K562 (cell line): Measurements from ENCODE around the gene ZCCHC3. TPM values are rescaled to one million over a fixed set of nuclear protein-coding genes. Genes with fewer than 3 reads are reported as not detected.

ENCODE experiments used
- CTCF ChIP-seq, 3 experiments: IDR thresholded peaks in 2 of 3; conservative IDR thresholded peaks in 1 of 3; 2 replicates each; pipeline ENCODE4 v1.5.1; 2011 to 2012; ENCODE audit warnings: low read length in 3 of 3, mild to moderate bottlenecking in 3 of 3, control low read depth in 2 of 3, improper control_type of control experiment in 1 of 3, inconsistent platforms in 1 of 3, low read depth in 1 of 3, mixed read lengths in 1 of 3, moderate library complexity in 1 of 3; ENCODE audit not compliant: insufficient read depth in 2 of 3
- ELF1 ChIP-seq: fragments of 200-800 bp; sonication (Bioruptor generic); IDR thresholded peaks from 2 replicates; pipeline ENCODE4 v1.6.1; 2016; ENCODE audit warnings: missing genetic modification characterization, missing compliant biosample characterization
- KDM5B ChIP-seq: fragments of 200-600 bp; sonication (generic); IDR thresholded peaks from 2 replicates; pipeline ENCODE4 v1.6.1; 2012; ENCODE audit warnings: low read depth, mild to moderate bottlenecking, moderate library complexity, low read length, control low read depth, inconsistent platforms; ENCODE audit not compliant: insufficient replicate concordance
- KLF13 ChIP-seq: fragments of 450-650 bp; IDR thresholded peaks from 2 replicates; pipeline ENCODE4 v1.6.1; 2016; ENCODE audit warnings: missing genetic modification characterization, low read depth, mild to moderate bottlenecking, missing compliant biosample characterization, moderate library complexity, borderline replicate concordance
- RBM22 ChIP-seq: fragments of 200-400 bp; formaldehyde crosslinking; IDR thresholded peaks from 2 replicates; pipeline ENCODE4 v1.6.1; 2018; ENCODE audit warnings: low read length, low read depth; ENCODE audit not compliant: poor library complexity, severe bottlenecking
- RREB1 ChIP-seq: fragments of 250-450 bp; sonication (Bioruptor Pico); IDR thresholded peaks from 2 replicates; pipeline ENCODE4 v1.4.0; 2020
- THAP12 ChIP-seq: fragments of 250-450 bp; sonication (Bioruptor Pico); IDR thresholded peaks from 2 replicates; pipeline ENCODE4 v1.9.0; 2021; ENCODE audit warnings: mild to moderate bottlenecking, inconsistent platforms
- ZNF609 ChIP-seq: sonication (generic); formaldehyde crosslinking; IDR thresholded peaks from 2 replicates; pipeline ENCODE4 v1.8.1; 2023; ENCODE audit warnings: missing genetic modification reagents, mild to moderate bottlenecking, borderline replicate concordance
- polyA plus RNA-seq, 8 experiments: library from polyadenylated mRNA; depleted of rRNA in 4 of 8; stranded (reverse) in 5 of 8; unstranded in 3 of 8; fragments of >200 nt; fragmentation: Nextera tagmentation in 2 of 8; fragmentation: Illumina TruSeq in 1 of 8; extraction: Ambion mirVana in 2 of 8; extraction: Trizol in 1 of 8; gene quantifications; 2 replicates each; pipeline versions ENCODE4 v1.2.1 to v1.2.3, GENCODE V29; 2011 to 2014; ENCODE audit warnings: inconsistent platforms in 1 of 8, missing spikeins in 1 of 8
- total RNA-seq, 7 experiments: library from RNA; depleted of rRNA in 6 of 7; stranded (reverse); fragments of >200 nt in 6 of 7; fragmentation: Illumina TruSeq in 2 of 7; extraction: Trizol in 2 of 7; gene quantifications; 2 replicates each; pipeline versions ENCODE4 v1.2.1 to v1.2.3, GENCODE V29; 2011 to 2021; ENCODE audit warnings: low replicate concordance in 1 of 7

The ZCCHC3 gene
- total and polyA plus RNA-seq, 9 of the 15 experiments (the other 6 are each of a cell fraction or from before 2014, with no cell fraction given) = 2.8 to 23.3 (median 16.5) TPM

GRCh38 chr20:266596-267562, 30.5 kb upstream of the ZCCHC3 start (continued):
- TF ChIP-seq THAP12 (CRISPR knock-in tag) (no peak), KDM5B (no peak), CTCF (IDR thresholded peaks at IDR 0.05 in 2 of 3, conservative IDR thresholded peaks at IDR 0.05 in 1 of 3; ENCODE audit: insufficient read depth in 2 of 3, low read depth in 1 of 3, low read length in 3 of 3) (peak; percentile 86 to 96 (median 88)), ELF1 (tag) (no peak), ZNF609 (peak; percentile 63; the same call in 1 of the 2 replicates), RBM22 (no peak), KLF13 (tag) (no peak), RREB1 (CRISPR knock-in tag) (no peak)
